Transverse colon (tissue), 4 donors: Measurements from ENCODE around the gene SPACA4. TPM values are rescaled to one million over a fixed set of nuclear protein-coding genes. Genes with fewer than 3 reads are reported as not detected.

Experiments
- DNase-seq: peaks from one replicate; pipeline ENCODE4 v3.0.0-alpha.2; 2019
- H3K27ac ChIP-seq, 4 donors: fragments of 200-600 bp; sonication (generic); 2 replicates each; pipeline ENCODE4 v1.5.1; 2016 to 2018; ENCODE audit warnings: inconsistent platforms in 4 of 4
- H3K27me3 ChIP-seq: fragments of 200-600 bp; sonication (generic); 2 replicates; pipeline ENCODE4 v1.5.1; 2017; ENCODE audit warnings: inconsistent platforms
- H3K36me3 ChIP-seq, 4 donors: fragments of 200-600 bp; sonication (generic); 2 replicates each; pipeline ENCODE4 v1.5.1; 2017 to 2019; ENCODE audit warnings: inconsistent platforms in 4 of 4
- H3K4me1 ChIP-seq, 4 donors: fragments of 200-600 bp; sonication (generic); 2 replicates each; pipeline ENCODE4 v1.5.1; 2017 to 2020; ENCODE audit warnings: inconsistent platforms in 4 of 4
- H3K4me3 ChIP-seq, 4 donors: fragments of 200-600 bp; sonication (generic); 1 replicate in 1 of 4; 2 replicates in 3 of 4; pipeline versions ENCODE4 v1.5.1 to v1.6.1; 2017 to 2019; ENCODE audit warnings: inconsistent platforms in 4 of 4
- H3K9me3 ChIP-seq, 2 donors: fragments of 200-600 bp; sonication (generic); 2 replicates each; pipeline ENCODE4 v1.5.1; 2017 to 2019; ENCODE audit warnings: inconsistent platforms in 2 of 2
- EP300 ChIP-seq: sonication (generic); formaldehyde crosslinking; IDR thresholded peaks from one replicate; pipeline ENCODE4 v1.6.1; 2017; ENCODE audit warnings: antibody characterized with exemption, low read depth
- POLR2A ChIP-seq: fragments of 450-650 bp; IDR thresholded peaks from one replicate; pipeline ENCODE4 v1.6.1; 2016; ENCODE audit warnings: antibody characterized with exemption, mild to moderate bottlenecking, moderate library complexity
- POLR2AphosphoS5 ChIP-seq, 3 donors: sonication (generic); formaldehyde crosslinking; IDR thresholded peaks; one replicate each; pipeline ENCODE4 v1.6.1; 2016; ENCODE audit warnings: antibody characterized with exemption in 3 of 3
- WGBS, 2 donors: methylation state at CpG; one replicate each; pipeline ENCODE4 v1.1.5; 2018; ENCODE audit warnings: low coverage in 1 of 2; 5-methylcytosine and 5-hydroxymethylcytosine counted together
- in situ Hi-C, 4 donors: fragments of 200-750 bp; cut with MboI; loops; one replicate each; pipeline versions ENCODE4 v1.15.0 to v1.15.1; 2017; ENCODE audit warnings: low sequenced_read_pairs in 3 of 4, low pct_ligation_motif_present in 1 of 4, low pct_unique_long_range_greater_than_20kb in 1 of 4
- intact Hi-C: fragments of 100-400 bp; cut with DNase I; formaldehyde crosslinking; loops from one replicate; pipeline ENCODE4 v1.15.1; 2023; ENCODE audit warnings: low total_unique reads
- total RNA-seq, 4 donors: library from RNA; depleted of rRNA; stranded (reverse); fragments of >200 nt; gene quantifications; one replicate each; pipeline ENCODE4 v1.1.0, GENCODE V29; 2016
- TF ChIP-seq, protein P1 (sequence below), 5 experiments: fragments of 200-600 bp in 3 of 5; fragments of 450-650 bp in 2 of 5; sonication (generic) in 3 of 5; IDR thresholded peaks; 1 replicate in 2 of 5; 2 replicates in 3 of 5; pipeline ENCODE4 v1.5.1; 2016 to 2017; ENCODE audit warnings: antibody characterized with exemption in 5 of 5, inconsistent platforms in 3 of 5, mild to moderate bottlenecking in 2 of 5, moderate library complexity in 1 of 5

Gene SPACA4, protein sequence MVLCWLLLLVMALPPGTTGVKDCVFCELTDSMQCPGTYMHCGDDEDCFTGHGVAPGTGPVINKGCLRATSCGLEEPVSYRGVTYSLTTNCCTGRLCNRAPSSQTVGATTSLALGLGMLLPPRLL
- total RNA-seq: not detected

DNA sequence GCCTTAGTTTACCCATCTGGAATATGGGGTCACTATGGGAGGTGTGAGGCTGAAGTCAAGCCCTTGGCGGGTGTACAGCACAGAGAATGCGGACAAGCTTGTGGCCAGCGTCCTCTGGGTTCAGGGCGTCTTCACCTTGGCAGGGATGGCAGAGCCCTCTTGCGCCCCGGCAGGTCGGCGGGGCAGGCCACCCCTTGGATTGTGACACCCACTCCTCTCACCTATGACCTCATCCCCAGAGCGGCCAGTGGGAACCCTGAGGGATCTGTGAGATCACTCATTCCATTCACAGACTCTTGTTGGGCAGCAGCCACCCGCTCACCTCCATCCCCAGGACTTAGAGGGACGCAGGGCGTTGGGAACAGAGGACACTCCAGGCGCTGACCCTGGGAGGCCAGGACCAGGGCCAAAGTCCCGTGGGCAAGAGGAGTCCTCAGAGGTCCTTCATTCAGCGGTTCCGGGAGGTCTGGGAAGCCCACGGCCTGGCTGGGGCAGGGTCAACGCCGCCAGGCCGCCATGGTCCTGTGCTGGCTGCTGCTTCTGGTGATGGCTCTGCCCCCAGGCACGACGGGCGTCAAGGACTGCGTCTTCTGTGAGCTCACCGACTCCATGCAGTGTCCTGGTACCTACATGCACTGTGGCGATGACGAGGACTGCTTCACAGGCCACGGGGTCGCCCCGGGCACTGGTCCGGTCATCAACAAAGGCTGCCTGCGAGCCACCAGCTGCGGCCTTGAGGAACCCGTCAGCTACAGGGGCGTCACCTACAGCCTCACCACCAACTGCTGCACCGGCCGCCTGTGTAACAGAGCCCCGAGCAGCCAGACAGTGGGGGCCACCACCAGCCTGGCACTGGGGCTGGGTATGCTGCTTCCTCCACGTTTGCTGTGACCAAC lies at the start of gene SPACA4:
Gene SPACA4 (plus strand): TSS at position 280 of the 896 bp plus-strand sequence. CDS start 237 bp downstream, at position 517.
- H3K36me3 ChIP-seq: no peaks in the 10 kb centered on the region
- WGBS, 2 donors: 90% methylated on average over 29 of the region's 39 CpGs; no CpG with 5 or more reads in 1 of the 2 donors
- no peak within 1 kb of the TSS for H3K27ac ChIP-seq
- no peaks in the 10 kb centered on the region for H3K27me3 ChIP-seq
- no peak within 1 kb of the TSS for H3K4me3 ChIP-seq
- TF ChIP-seq, protein P1, sequence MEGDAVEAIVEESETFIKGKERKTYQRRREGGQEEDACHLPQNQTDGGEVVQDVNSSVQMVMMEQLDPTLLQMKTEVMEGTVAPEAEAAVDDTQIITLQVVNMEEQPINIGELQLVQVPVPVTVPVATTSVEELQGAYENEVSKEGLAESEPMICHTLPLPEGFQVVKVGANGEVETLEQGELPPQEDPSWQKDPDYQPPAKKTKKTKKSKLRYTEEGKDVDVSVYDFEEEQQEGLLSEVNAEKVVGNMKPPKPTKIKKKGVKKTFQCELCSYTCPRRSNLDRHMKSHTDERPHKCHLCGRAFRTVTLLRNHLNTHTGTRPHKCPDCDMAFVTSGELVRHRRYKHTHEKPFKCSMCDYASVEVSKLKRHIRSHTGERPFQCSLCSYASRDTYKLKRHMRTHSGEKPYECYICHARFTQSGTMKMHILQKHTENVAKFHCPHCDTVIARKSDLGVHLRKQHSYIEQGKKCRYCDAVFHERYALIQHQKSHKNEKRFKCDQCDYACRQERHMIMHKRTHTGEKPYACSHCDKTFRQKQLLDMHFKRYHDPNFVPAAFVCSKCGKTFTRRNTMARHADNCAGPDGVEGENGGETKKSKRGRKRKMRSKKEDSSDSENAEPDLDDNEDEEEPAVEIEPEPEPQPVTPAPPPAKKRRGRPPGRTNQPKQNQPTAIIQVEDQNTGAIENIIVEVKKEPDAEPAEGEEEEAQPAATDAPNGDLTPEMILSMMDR (IDR thresholded peaks at IDR 0.05): no peak
- TF ChIP-seq POLR2A (no peak), EP300 (no peak), POLR2AphosphoS5 (IDR thresholded peaks at IDR 0.05) (no peak)
- peaks cover 0 to 14% (median 4%) of the 10 kb centered on the region in 4 donors for H3K4me1 ChIP-seq
- intact Hi-C loops: no loop called here
- no peaks in the 10 kb centered on the region for H3K9me3 ChIP-seq
- no peak for DNase-seq
- in situ Hi-C loops: no loop called here

DNA sequence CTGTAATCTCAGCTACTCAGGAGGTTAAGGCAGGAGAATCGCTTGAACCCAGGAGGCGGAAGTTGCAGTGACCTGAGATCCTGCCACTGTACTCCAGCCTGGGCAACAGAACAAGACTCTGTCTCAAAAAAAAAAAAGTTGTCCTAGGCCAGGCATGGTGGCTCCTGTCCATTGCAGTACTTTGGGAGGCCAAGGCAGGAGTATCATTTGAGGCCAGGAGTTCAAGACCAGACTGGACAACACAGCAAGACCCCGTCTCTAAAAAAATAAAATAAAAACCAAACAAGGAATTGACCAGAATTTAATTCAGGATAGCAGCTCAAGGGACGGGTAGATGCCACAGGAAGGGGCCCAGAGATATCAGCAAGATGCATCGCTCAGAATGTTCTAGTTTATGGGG lies 49.7 kb upstream of the SPACA4 start:
- H3K4me1 ChIP-seq: peaks cover 4 to 45% (median 18%) of the 10 kb centered on the region in 4 donors
- in situ Hi-C loops (no loop called here), intact Hi-C loops (no loop called here)
- peaks cover 3% of the 10 kb centered on the region for H3K27me3 ChIP-seq
- no peaks in the 10 kb centered on the region for H3K9me3 ChIP-seq
- TF ChIP-seq, protein P1 (IDR thresholded peaks at IDR 0.05): no peak
- TF ChIP-seq POLR2AphosphoS5 (IDR thresholded peaks at IDR 0.05) (no peak), EP300 (no peak), POLR2A (no peak)
- 91 to 96% methylated on average over 4 to 5 of the region's 5 CpGs for WGBS, 2 donors
- no peaks in the 10 kb centered on the region for H3K36me3 ChIP-seq
- DNase-seq: no peak
- H3K4me3 ChIP-seq: no peak overlapping the region
- H3K27ac ChIP-seq: no peak overlapping the region

DNA sequence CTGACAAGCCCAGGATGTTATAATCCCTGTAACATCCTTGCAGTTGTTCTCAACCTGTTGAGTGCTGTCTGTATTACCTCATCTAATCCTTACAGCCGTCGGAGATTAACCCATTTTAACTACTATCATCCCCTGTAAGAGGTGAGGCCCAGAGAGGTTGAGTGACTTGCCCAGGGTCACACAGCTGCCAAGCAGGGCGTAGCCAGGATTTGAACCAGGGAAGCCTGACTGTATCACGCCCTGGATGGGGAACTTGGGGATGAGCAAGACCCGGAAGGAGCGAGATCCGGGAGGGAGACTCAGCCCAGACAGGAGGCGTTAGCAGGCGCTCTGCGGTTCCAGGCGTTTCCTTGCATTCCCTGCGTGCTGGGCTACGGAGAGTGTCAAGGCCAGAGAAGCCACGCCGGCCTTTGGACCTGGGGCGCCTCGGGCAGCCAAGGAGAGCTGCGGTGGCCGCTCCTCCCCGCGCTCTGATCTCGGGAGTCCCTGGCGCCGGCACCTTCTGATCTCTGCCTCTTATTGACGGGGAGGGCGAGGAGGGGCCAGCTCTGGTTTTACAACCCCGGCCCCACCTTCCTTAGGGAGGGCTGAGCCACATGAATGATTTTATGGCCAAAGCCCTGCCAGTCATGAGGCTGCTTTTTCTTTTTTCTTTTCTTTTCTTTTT lies 48.4 kb upstream of the SPACA4 start:
- Histone ChIP-seq H3K4me3 (no peak overlapping the region), H3K27ac (peak overlapping the region; percentile 11 to 62 (median 40))
- WGBS, 2 donors: 6 to 14% methylated on average over 3 to 21 of the region's 27 CpGs

More for the DNA sequence above, 48.4 kb upstream of the SPACA4 start:
- no peaks in the 10 kb centered on the region for H3K9me3 ChIP-seq
- intact Hi-C loops: no loop called here
- H3K4me1 ChIP-seq: peaks cover 4 to 37% (median 16%) of the 10 kb centered on the region in 4 donors
- DNase-seq: peak; percentile 94
- TF ChIP-seq EP300 (peak; percentile 41), POLR2A (no peak), POLR2AphosphoS5 (IDR thresholded peaks at IDR 0.05) (peak in 1 of 3 donors; percentile 63)
- TF ChIP-seq, protein P1 (IDR thresholded peaks at IDR 0.05): no peak
- in situ Hi-C loops: no loop called here
- peaks cover 1% of the 10 kb centered on the region for H3K27me3 ChIP-seq
- no peaks in the 10 kb centered on the region for H3K36me3 ChIP-seq
